Measurements from ENCODE around the gene RHOXF2B.
"Not testable (repeated sequence)": the region's sequence is repeated elsewhere in the genome, so short reads cannot be mapped to it uniquely, and the experiment has no call there.

The RHOXF2B gene

DNA sequence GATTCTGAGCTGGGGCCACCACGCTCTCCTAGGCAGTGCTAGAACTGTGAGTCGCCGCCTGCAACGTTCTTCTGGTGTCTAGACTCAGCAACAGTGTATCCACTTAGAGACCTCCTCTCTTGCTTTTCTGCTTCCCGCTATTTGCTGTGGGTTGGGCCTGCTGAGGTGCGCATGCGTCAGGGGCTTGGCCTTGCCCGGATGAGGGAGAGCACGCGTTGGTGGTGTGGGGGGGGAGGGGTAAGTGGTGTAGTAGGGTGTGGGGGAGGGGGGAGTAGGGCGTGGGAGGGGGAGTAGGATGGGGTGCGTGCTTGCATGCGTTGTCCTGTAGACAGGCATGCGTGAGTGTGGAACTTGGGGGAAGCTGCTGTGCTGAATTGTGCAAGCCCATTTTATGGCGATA, at the start of gene RHOXF2B:
RHOXF2B (minus strand) TSS at position 101 of the 400 bp plus-strand sequence. CDS start 138 bp downstream, outside the sequence.
- DNase-seq = not testable (repeated sequence)

DNA sequence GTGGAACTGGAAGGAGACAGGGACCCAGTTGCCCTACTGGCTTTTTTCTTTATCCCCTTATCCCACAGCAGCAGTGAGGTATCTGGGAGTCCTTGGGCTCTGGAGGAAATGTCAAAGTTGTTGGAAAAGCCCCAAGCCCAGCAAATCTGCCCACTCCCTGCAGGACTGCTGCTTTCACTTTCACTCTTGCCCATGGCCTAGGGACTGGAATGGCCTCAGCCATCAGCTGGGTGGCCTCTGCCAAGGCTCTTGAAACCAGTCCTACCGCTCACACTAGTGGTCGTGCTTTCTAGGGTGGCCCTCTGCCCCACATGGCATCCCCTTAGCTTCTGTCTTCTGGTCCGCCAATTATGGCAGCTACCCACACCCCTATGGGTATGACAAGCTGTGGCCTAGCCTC, 48.0 kb upstream of the RHOXF2B start:
- no peak for DNase-seq

DNA sequence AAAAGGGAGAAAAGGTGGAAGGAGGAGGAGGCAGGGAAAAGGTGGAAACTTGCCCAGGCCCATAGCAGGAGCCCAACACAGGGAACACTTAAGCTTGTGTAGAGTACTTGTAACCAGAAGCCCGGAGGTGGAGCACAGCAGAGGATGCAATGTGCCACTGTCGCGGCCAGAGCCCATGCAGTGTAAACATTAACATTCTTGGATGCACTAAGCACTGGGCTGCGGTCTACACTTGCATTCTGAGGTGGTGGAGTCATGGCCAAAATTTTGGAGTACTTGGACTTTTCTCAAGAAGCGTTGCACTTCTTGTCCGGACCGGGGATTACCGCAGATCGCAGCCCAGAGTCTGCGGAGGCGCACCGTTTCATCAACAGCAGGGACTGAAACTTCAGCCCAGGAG, 42.7 kb upstream of the RHOXF2B start:
- DNase-seq = no peak

DNA sequence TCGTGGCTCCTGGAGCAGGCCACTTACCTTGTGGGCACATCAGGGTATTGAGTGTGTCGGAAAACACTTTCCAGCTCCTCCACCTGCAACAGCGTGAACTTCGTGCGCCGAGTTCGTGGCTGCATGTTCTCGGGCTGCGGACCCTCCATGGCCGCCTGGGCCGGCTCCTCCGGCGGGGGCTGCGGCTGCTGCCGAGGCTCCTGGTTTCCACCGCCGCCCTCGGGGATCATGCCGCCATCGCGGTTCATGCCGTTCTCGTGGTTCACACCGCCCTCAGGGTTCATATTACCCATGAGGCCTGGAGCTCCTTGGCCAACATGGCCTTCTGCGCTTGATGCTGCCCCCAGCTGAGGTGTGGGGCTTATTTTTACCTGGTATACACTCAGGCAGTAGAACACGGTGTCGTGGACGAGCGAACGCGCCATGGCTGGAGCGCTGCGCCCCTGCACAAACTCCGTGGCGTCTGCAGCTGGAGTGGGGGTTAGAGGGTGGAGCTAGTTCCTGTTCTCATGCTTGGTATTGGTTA, 38.0 kb upstream of the RHOXF2B start, which contains the start of gene RHOXF1:
RHOXF1 (minus strand) TSS at position 476 of the 526 bp plus-strand sequence; CDS start at position 425, 51 bp downstream.
- no peak for DNase-seq

DNA sequence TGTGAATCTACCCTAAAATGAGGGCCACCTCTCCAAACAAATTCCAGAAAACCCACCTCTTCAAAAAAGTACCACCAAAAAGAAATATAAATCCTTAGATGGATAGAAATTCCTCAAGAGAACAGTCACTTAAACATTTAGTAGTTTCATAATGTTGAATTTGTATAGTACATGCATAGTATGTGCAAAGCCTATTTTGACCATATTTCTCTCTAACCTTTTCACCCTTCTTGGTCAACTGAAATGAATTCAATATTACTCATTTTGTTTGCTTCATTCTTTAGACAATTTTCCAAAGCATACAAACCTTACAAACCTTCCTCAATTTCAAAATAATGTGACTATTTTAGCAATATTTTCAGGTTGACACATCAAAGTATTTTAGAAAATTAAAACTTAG, 34.1 kb upstream of the RHOXF2B start:
- DNase-seq = no peak

DNA sequence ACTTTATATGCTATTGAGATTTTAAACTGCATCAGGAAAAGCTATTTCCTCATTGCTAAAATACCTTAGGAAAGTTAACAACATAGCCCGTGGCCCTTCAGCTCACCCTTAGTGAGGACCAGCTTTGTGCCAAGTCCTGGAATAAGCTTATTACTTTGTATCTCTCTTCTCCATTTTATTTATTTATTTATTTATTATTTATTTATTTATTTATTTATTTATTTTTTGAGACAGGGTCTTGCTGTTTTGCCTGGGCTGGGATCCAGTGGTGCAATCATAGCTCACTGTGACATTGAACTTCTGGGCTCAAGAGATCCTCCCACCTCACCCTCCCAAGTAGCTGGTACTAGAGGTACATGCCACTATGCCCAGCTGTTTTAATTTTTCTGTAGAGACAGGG, 31.9 kb upstream of the RHOXF2B start:
- DNase-seq = no peak

DNA sequence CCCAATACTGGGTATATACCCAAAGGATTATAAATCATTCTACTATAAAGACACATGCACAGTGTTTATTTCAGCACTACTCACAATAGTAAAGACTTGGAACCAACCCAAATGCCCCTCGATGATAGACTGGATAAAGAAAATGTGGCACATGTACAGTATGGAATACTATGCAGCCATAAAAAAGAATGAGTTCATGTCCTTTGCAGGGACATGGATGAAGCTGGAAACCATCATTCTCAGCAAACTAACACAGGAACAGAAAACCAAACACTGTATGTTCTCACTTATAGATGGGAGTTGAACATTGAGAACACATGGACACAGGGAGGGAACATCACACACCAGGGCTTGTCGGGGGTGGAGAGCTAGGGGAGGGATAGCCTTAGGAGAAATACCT, 27.2 kb upstream of the RHOXF2B start:
- DNase-seq = not testable (repeated sequence)

DNA sequence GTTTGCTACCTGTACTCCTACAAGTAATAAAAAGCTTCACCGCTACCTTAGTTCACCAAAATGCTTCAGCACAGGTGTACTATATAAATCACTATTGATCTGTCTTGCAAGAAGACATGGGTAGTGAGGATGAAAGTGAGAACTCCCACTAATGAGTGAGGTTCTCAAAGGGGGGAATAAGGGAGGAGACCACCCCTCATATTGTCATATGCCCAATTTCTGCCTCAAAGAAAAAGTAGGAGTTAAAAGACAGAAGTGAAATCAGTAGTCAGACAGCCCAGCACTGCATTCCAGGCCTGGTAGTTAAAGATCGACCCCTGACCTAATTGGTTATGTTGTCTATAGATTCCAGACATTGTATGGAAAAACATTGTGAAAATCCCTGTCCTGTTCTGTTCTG, 23.6 kb upstream of the RHOXF2B start:
- DNase-seq = not testable (repeated sequence)

DNA sequence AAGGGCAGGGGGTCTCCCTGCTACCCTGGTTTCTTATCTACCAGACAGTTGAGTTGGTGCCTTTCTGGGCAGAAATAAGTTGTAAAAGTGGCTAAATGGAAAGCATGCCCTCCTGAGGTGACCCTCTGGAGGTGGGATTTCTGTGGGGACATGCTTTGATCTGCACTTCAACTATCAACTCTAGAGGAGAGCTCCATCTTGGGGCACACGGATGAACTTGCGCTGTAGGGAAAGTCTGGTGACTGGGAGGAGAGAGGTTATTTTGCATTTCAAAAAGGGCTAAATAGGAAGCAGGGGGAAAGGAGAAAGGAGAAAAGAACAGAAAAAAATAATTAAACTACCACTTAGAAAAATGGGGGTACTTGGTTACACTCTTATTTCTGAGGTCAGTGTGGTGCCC, 12.7 kb upstream of the RHOXF2B start:
- DNase-seq = no peak

DNA sequence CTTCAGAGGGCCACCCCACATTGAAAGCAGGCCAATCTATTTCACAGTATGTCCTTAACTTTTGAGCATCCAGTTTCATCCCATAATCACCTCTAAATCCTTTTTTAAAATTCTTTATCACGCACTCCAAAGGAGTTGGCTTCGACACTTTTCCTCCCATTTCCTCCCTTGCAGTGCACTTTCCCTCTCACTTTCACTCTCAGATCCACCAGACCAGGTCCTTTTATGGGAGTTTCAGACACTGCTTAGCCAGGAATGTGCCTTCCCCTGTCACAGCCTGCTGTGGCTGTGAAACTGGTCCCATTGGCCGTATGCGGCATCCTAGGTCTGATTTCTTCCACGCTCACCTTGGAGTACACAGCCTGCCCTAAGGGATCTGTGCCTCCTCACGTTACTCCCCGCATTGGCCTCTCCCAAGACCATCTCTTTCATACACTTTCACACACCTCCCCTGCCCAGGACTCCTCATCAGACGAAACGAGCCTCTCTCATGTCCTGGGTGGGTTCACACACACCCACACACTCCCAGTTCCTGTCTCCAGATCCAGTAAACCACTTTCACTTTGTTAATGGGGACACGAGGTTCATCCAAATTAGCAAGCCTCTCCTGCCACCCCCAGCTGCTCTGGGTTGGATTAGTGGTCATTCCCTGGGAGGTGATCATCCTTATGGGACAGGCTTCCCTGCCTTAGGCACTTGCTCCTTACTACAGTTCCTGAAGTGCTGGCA, 10.0 kb upstream of the RHOXF2B start:
- DNase-seq = no peak

DNA sequence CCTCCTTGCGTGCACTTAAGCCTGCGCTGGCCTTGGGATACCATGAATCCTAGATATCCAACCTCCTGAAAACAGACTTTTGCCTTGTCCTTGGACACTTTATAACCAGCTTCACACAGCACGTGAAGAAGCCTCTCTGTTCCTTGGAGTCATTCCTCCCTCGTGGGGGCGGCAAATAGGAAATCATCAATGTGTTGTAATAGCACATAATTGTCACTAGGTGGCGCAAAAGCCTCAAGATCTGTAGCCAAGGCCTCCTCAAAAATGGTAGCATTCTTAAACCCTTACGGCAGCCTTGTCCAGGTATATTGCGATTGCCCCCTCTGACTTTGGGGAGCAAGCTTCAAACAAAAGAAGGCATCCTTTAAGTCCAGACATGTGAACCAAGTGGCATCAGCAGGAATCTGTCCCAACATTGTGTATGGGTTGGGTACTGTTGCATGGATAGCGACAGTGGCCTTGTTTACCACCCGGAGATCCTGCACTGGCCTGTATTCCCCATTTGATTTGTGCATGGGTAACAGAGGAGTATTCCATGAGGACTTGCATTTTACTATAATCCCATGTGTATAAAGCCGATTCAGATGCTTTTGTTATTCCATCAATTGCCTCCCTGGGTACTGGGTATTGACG, 8.2 kb upstream of the RHOXF2B start:
- DNase-seq = not testable (repeated sequence)

DNA sequence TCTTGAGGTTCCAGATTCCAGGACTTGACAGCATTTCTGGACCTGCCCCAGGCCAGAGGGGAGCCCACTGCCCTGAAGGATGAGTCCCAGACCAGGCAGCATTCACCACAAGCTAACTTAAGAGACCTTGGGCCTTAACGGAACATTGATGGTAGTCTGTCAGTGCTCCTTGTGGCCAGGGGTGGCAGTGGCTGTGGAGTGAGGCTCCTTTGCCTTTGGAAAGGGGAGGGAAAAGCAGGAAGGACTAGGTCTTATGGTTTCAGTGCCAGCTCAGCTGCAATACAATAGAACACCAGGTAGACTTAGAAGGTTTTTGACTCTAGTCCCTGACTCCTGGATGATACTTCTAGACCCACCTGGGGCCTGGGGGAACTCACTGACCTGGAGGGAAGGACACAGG, 11.3 kb downstream of the RHOXF2B start:
- not testable (repeated sequence) for DNase-seq

DNA sequence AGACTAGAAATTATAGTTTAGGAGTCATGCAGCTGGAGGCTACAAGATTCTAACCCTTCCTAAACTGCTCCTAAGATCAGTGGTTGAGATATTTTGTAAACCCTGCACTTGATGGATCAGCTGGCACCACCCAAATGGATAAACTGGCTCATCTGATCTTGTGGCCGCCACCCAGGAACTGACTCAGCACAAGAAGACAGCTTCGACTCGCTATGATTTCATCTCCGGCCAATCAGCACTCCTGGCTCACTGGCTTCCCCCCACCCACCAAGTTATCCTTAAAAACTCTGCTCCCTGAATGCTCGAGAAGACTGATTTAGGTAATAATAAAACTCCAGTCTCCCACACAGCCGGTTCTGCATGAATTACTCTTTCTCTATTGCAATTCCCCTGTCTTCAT, 34.8 kb downstream of the RHOXF2B start:
- not testable (repeated sequence) for DNase-seq

DNA sequence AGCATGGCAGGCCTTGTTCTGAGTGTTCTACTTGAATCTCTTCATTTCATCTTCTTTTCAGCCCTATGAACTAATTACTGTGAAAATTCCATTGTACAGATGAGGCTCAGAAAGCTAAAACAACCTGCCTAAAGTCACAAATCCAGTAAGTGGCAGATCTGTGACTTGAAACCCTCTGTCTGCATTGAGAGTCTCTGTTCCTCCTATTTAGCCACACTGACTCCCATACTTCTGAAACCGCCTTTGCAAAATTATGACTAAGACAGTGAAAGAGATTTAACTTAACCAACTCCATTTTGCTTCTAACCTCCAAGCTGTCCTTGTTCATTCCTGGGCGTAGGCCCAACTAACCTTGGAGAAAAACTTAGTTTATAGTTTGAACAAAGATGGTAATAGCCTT, 35.2 kb downstream of the RHOXF2B start:
- DNase-seq = not testable (repeated sequence)

DNA sequence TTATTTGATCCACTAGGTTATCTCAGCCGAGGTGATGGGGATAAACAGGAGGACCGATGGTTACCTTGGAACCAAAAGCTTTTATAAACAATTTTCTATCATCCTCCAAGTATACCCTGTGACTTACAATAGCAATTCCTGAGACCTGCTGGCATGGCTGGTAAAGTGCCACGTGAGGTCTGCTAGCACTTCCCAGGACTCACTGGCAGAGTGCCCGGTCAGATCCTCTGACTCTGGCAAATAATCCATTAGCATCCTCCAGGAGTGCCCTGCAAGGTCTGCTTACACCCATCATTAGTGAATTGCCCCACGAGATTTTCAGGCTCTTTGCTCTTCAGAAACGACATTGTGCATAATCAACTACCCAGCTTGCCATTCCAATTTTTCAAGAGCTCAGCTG, 37.3 kb downstream of the RHOXF2B start:
- DNase-seq = not testable (repeated sequence)

DNA sequence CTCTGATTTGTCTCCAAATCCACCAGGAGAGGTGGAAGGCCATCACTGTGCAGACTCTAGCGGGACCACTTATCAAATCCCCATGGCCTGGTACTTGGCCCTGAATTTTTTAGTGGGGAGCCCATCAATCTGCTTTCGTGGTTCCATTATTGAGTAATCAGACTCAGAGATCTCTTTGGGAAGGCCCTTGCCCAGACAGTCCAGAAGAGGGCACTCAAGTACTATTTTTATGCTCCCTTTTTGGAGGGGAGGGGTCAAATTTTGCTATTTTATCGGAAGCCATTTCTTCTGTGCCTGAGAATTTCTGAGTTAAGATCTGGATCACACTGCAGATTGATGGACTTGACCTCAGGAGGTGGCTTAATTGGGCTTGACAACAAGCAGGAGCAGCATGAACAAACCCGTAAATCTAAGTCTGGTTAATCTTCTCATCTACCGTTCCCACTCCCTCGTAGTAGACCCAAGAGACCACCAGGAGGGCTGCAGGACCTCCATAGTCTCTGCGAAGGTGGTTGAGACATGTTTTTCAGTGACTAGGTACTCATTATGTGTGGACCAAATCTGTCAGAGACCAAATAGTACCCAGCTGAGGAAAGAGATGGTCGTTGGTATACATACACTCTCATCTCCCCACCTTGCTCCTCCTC, 38.3 kb downstream of the RHOXF2B start:
- not testable (repeated sequence) for DNase-seq

DNA sequence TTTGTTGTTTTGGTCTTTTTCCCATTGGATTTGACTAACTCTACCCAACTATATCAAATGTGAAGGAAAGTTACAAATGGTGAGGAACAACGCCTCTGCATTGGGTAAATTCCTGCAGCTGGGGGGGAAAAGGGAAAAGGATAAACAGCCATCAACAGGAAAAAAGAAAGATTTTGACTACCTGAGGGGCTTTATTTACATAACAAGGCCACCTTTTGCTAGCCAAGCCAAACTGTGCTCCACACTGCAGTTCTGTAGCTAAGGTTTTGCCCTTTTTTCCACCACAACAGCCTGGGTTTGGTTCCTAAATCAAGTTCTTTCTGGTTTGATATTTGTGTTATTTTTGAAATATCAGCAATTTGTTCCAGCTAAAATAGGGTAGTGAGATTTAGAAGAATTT, 40.8 kb downstream of the RHOXF2B start:
- no peak for DNase-seq

DNA sequence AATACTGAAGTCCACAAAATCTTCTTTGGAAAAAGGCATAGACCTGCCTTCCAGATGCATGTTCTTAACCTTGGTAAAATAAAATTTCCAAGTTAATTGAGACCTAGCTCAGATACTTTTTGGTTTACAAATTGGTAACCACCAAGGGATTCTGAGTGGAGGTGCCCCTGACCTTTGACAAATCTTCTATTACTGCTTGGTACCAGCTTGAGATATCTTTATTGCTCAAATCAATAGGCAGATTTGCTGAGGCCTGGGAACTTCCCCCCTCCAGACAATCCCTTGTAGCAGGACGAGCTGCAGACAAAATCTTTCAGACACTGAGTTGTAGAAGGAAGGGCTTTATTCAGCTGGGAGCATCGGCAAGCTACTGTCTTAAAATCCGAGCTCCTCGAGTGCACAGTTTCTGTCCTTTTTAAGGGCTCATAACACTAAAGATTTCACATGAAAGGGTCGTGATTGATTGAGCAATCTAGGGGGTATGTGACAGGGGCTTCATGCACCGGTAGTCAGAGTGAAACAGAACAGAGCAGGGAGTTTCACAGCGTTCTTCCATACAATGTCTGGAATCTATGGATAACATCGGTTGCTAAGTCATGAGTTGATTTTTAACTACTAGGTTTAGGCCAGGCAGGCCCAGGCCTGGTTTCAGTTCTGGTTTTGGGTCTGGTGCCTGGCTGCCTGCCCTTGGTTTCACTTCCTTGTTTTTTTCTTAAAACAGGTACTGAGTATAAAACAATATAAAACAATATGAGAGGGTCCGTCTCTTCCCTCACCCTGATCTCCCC, 41.8 kb downstream of the RHOXF2B start:
- DNase-seq = not testable (repeated sequence)

DNA sequence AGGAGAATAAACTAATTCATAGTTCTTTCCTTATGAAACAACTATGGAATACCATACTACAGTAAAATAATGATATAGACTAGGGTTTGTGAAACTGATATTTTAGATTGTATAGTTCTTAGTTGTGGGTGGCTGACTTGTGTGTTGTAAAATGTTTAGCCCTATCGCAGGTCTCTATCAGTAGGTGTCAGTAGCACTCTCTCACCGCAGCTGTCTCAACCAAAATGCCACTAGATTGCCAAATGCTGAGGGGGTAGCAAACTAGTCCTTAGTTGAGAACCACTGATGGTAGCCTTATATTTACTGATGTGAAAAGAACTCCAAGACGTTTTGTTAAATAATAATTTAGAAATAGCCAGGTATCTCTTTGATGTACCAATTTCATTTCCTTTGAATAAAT, 48.1 kb downstream of the RHOXF2B start:
- no peak for DNase-seq

DNA sequence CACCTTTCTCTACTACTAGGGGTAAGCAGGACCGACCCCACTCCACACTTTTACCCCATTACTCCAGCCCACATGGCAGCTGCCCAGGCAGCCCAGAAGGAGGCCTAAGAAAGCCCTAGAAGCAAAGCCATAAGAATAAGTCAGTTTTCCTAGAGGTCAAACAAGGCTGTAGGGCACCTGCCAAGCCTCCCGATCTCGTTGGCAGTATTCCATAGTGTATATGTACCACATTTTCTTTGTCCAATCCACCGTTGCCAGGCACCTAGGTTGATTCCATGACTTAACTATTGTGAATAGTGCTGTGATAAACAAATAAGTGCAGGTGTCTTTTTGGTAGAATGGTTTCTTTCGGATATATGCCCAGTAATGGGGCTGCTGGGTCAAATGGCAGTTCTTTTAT, 54.2 kb downstream of the RHOXF2B start:
- DNase-seq = no peak

DNA sequence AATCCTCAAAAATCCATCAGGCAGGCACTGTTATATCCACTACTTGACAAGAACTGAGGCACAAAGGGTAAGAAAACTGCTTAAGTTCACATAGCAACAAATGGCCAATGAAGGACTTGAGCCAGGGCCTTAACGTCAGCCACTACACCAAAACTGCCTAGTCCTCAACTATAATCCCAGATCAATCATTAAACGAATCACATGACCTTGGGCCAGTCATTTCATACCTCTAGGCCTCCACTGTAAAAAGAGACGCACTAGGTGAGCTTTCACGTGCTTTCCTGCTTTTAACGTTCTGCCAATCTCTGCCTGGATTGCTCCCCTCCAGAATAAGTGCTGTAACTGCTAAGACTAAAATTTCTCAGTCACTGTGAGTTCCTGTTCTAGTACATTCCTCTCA, 54.7 kb downstream of the RHOXF2B start:
- DNase-seq = no peak
